Body of pancreas (tissue), 4 donors: ENCODE measurements around the gene RELCH.

ENCODE experiments used
- CTCF ChIP-seq, 7 experiments: fragments of 450-650 bp in 4 of 7; fragments of 200-600 bp in 3 of 7; sonication (generic) in 3 of 7; IDR thresholded peaks; one replicate each; pipeline ENCODE4 v1.5.1; 2016 to 2019; ENCODE audit warnings: antibody characterized with exemption in 7 of 7
- POLR2A ChIP-seq, 3 donors: fragments of 450-650 bp; IDR thresholded peaks; one replicate each; pipeline ENCODE4 v1.6.1; 2016; ENCODE audit warnings: antibody characterized with exemption in 3 of 3, mild to moderate bottlenecking in 2 of 3

- TF ChIP-seq CTCF (IDR thresholded peaks at IDR 0.05) (no peak), POLR2A (IDR thresholded peaks at IDR 0.05) (no peak)
Measured at GRCh38 chr18:62284637-62285036, 97.6 kb downstream of the RELCH start.
